ENCODE data around the gene TM9SF4.

The TM9SF4 gene

GRCh38 chr20:32109392-32110172 lies at the start of gene TM9SF4:
Gene TM9SF4, plus strand, starts transcription at chr20:32109714. Its CDS starts 27 bp downstream, at chr20:32109741.
- peak; percentile 82 for DNase-seq (ENCODE audit: low read depth)

- DNase-seq (ENCODE audit: low read depth): no peak
Observed at GRCh38 chr20:32062776-32063170, 46.7 kb upstream of the TM9SF4 start.

GRCh38 chr20:32063695-32064094 lies 45.8 kb upstream of the TM9SF4 start:
- no peak for DNase-seq (ENCODE audit: low read depth)

GRCh38 chr20:32064667-32065066 lies 44.8 kb upstream of the TM9SF4 start:
- no peak for DNase-seq (ENCODE audit: low read depth)

- no peak for DNase-seq (ENCODE audit: low read depth)
Observed at GRCh38 chr20:32067234-32067821, 42.2 kb upstream of the TM9SF4 start.

GRCh38 chr20:32068174-32068573 lies 41.3 kb upstream of the TM9SF4 start:
- no peak for DNase-seq (ENCODE audit: low read depth)

- DNase-seq (ENCODE audit: low read depth): no peak
Observed at GRCh38 chr20:32069711-32070110, 39.8 kb upstream of the TM9SF4 start.

GRCh38 chr20:32070282-32070681 lies 39.2 kb upstream of the TM9SF4 start:
- no peak for DNase-seq (ENCODE audit: low read depth)

- DNase-seq (ENCODE audit: low read depth): no peak
Observed at GRCh38 chr20:32070690-32071213, 38.8 kb upstream of the TM9SF4 start.

GRCh38 chr20:32071395-32072167 lies 37.9 kb upstream of the TM9SF4 start:
- no peak for DNase-seq (ENCODE audit: low read depth)

- DNase-seq (ENCODE audit: low read depth): no peak
Observed at GRCh38 chr20:32072168-32072750, 37.3 kb upstream of the TM9SF4 start.

GRCh38 chr20:32075534-32075933 lies 34.0 kb upstream of the TM9SF4 start:
- DNase-seq (ENCODE audit: low read depth): no peak

- no peak for DNase-seq (ENCODE audit: low read depth)
Observed at GRCh38 chr20:32077190-32077589, 32.3 kb upstream of the TM9SF4 start.

GRCh38 chr20:32078322-32078721 lies 31.2 kb upstream of the TM9SF4 start:
- no peak for DNase-seq (ENCODE audit: low read depth)

- no peak for DNase-seq (ENCODE audit: low read depth)
Observed at GRCh38 chr20:32078791-32079190, 30.7 kb upstream of the TM9SF4 start.

GRCh38 chr20:32079655-32080109 lies 29.8 kb upstream of the TM9SF4 start:
- no peak for DNase-seq (ENCODE audit: low read depth)

GRCh38 chr20:32080783-32081182 lies 28.7 kb upstream of the TM9SF4 start:
- DNase-seq (ENCODE audit: low read depth): no peak

- no peak for DNase-seq (ENCODE audit: low read depth)
Observed at GRCh38 chr20:32083469-32083868, 26.0 kb upstream of the TM9SF4 start.

- DNase-seq (ENCODE audit: low read depth): no peak
Observed at GRCh38 chr20:32087070-32087469, 22.4 kb upstream of the TM9SF4 start.

GRCh38 chr20:32088759-32089158 lies 20.8 kb upstream of the TM9SF4 start:
- no peak for DNase-seq (ENCODE audit: low read depth)

GRCh38 chr20:32089637-32090362 lies 19.7 kb upstream of the TM9SF4 start:
- DNase-seq (ENCODE audit: low read depth): no peak

All from activated T-cell treated with anti-CD3 and anti-CD28 coated beads for 1 hour (primary cell).